Ishikawa (cell line): Measurements from ENCODE around the gene OCEL1.

ENCODE experiments used
- CEBPB ChIP-seq: IDR thresholded peaks from 2 replicates; pipeline ENCODE4 v1.6.1; 2012
- CREB1 ChIP-seq: IDR thresholded peaks from 2 replicates; pipeline ENCODE4 v1.6.1; 2012; ENCODE audit warnings: low read depth
- EGR1 ChIP-seq: IDR thresholded peaks from 2 replicates; pipeline ENCODE4 v1.6.1; 2012
- EP300 ChIP-seq: IDR thresholded peaks from 2 replicates; pipeline ENCODE4 v1.6.1; 2012; ENCODE audit warnings: borderline replicate concordance
- FOXM1 ChIP-seq: IDR thresholded peaks from 2 replicates; pipeline ENCODE4 v1.6.1; 2012; ENCODE audit warnings: low read depth, borderline replicate concordance
- MAX ChIP-seq: IDR thresholded peaks from 2 replicates; pipeline ENCODE4 v1.6.1; 2012
- NFIC ChIP-seq: IDR thresholded peaks from 2 replicates; pipeline ENCODE4 v1.6.1; 2012
- RAD21 ChIP-seq: IDR thresholded peaks from 2 replicates; pipeline ENCODE4 v1.6.1; 2012; ENCODE audit warnings: low read depth
- REST ChIP-seq: IDR thresholded peaks from 2 replicates; pipeline ENCODE4 v1.6.1; 2012; ENCODE audit warnings: low read depth, mild to moderate bottlenecking
- TAF1 ChIP-seq: IDR thresholded peaks from 2 replicates; pipeline ENCODE4 v1.6.1; 2012; ENCODE audit warnings: low read depth, mild to moderate bottlenecking
- TCF12 ChIP-seq: IDR thresholded peaks from 2 replicates; pipeline ENCODE4 v1.6.1; 2012; ENCODE audit warnings: low read depth
- TEAD4 ChIP-seq: IDR thresholded peaks from 2 replicates; pipeline ENCODE4 v1.6.1; 2012
- USF1 ChIP-seq: IDR thresholded peaks from 2 replicates; pipeline ENCODE4 v1.6.1; 2012
- YY1 ChIP-seq: IDR thresholded peaks from 2 replicates; pipeline ENCODE4 v1.6.1; 2012; ENCODE audit warnings: low read depth
- ZBTB7A ChIP-seq: IDR thresholded peaks from 2 replicates; pipeline ENCODE4 v1.6.1; 2012; ENCODE audit warnings: low read depth

OCEL1 gene

GRCh38 chr19:17229890-17230289 lies 3.9 kb downstream of the OCEL1 start:
- TF ChIP-seq FOXM1, result no peak
- peak; percentile 24 for TF ChIP-seq NFIC
- no peak for TF ChIP-seq YY1
- TF ChIP-seq RAD21, result no peak

GRCh38 chr19:17232258-17232657 lies 6.2 kb downstream of the OCEL1 start:
- no peak for TF ChIP-seq EP300
- TF ChIP-seq RAD21, result no peak
- no peak for TF ChIP-seq USF1
- no peak for TF ChIP-seq TCF12
- TF ChIP-seq TEAD4, result no peak
- no peak for TF ChIP-seq CREB1
- no peak for TF ChIP-seq EGR1
- TF ChIP-seq YY1, result no peak
- TF ChIP-seq MAX, result no peak

GRCh38 chr19:17234911-17235299 lies 8.9 kb downstream of the OCEL1 start:
- TF ChIP-seq ZBTB7A (peak; percentile 58; the same call in 1 of the 2 replicates), MAX (no peak), EP300 (no peak), NFIC (no peak), EGR1 (no peak), USF1 (no peak)

GRCh38 chr19:17235300-17235970 lies 9.4 kb downstream of the OCEL1 start:
- no peak for TF ChIP-seq TEAD4
- 0 out of 2 replicates have a peak, but pooled peaks have one; percentile 23 for TF ChIP-seq ZBTB7A
- TF ChIP-seq TAF1, result no peak
- TF ChIP-seq YY1, result no peak

- TF ChIP-seq REST, result no peak
- no peak for TF ChIP-seq CREB1
- TF ChIP-seq EGR1, result no peak
- no peak for TF ChIP-seq FOXM1
- no peak for TF ChIP-seq TEAD4
- TF ChIP-seq EP300, result no peak
- no peak for TF ChIP-seq USF1
- no peak for TF ChIP-seq TCF12
- TF ChIP-seq YY1, result no peak
- no peak for TF ChIP-seq MAX
- no peak for TF ChIP-seq CEBPB
- no peak for TF ChIP-seq ZBTB7A
- no peak for TF ChIP-seq RAD21
- TF ChIP-seq NFIC, result no peak
- TF ChIP-seq TAF1, result no peak
These were observed 10.1 kb downstream of the OCEL1 start for GRCh38 chr19:17235971-17236777.

GRCh38 chr19:17236811-17237543 lies 11.0 kb downstream of the OCEL1 start:
- TF ChIP-seq CREB1, result no peak
- TF ChIP-seq TEAD4, result no peak
- no peak for TF ChIP-seq FOXM1
- no peak for TF ChIP-seq USF1
- no peak for TF ChIP-seq TCF12
- no peak for TF ChIP-seq CEBPB
- TF ChIP-seq TAF1, result no peak
- TF ChIP-seq RAD21, result no peak
- peak; percentile 56 for TF ChIP-seq NFIC
